Activated naive CD4-positive, alpha-beta T cell treated with anti-CD3 and anti-CD28 coated beads, Interleukin-2, amount 50 U/mL, for 16 hours (primary cell): ENCODE results near the gene PIK3R5.
"Not testable (repeated sequence)": the region's sequence is repeated elsewhere in the genome, so short reads cannot be mapped to it uniquely, and the experiment has no call there.

Experiments
- DNase-seq: peaks from one replicate; pipeline ENCODE4 v3.0.0-alpha.2; 2020

PIK3R5 gene

GRCh38 chr17:8873801-8874715 lies 91.4 kb downstream of the PIK3R5 start:
- DNase-seq, result no peak

GRCh38 chr17:8872705-8873435 lies 92.6 kb downstream of the PIK3R5 start:
- DNase-seq, result no peak

- no peak for DNase-seq
Observed at GRCh38 chr17:8872036-8872704, 93.3 kb downstream of the PIK3R5 start.

GRCh38 chr17:8871081-8871581 lies 94.4 kb downstream of the PIK3R5 start:
- no peak for DNase-seq

GRCh38 chr17:8870406-8871040 lies 95.0 kb downstream of the PIK3R5 start:
- no peak for DNase-seq

- DNase-seq, result no peak
Observed at GRCh38 chr17:8869114-8869815, 96.2 kb downstream of the PIK3R5 start.

GRCh38 chr17:8868529-8868951 lies 97.0 kb downstream of the PIK3R5 start:
- DNase-seq, result no peak

- DNase-seq, result no peak
Observed at GRCh38 chr17:8868092-8868491, 97.4 kb downstream of the PIK3R5 start.

GRCh38 chr17:8867361-8867981 lies 98.0 kb downstream of the PIK3R5 start, which contains the start of gene PIK3R6:
TSS of gene PIK3R6 (minus strand) at chr17:8867674. CDS start at chr17:8849794, 17,880 bp downstream.
- DNase-seq, result no peak

- no peak for DNase-seq
Observed at GRCh38 chr17:8865811-8866210, 99.7 kb downstream of the PIK3R5 start.

- no peak for DNase-seq
Observed at GRCh38 chr17:8865385-8865784, 100.1 kb downstream of the PIK3R5 start.

GRCh38 chr17:8862213-8863056 lies 103.1 kb downstream of the PIK3R5 start:
- no peak for DNase-seq

- DNase-seq, result no peak
Observed at GRCh38 chr17:8861495-8862181, 103.9 kb downstream of the PIK3R5 start.

GRCh38 chr17:8859804-8860430 lies 105.6 kb downstream of the PIK3R5 start:
- no peak for DNase-seq

GRCh38 chr17:8859027-8859803 lies 106.3 kb downstream of the PIK3R5 start:
- DNase-seq, result no peak

GRCh38 chr17:8857919-8858318 lies 107.6 kb downstream of the PIK3R5 start:
- no peak for DNase-seq

- no peak for DNase-seq
Observed at GRCh38 chr17:8856869-8857575, 108.5 kb downstream of the PIK3R5 start.

- not testable (repeated sequence) for DNase-seq
Observed at GRCh38 chr17:8856205-8856603, 109.3 kb downstream of the PIK3R5 start.
